Measurements from ENCODE around the gene LYL1.

Gene LYL1

DNA sequence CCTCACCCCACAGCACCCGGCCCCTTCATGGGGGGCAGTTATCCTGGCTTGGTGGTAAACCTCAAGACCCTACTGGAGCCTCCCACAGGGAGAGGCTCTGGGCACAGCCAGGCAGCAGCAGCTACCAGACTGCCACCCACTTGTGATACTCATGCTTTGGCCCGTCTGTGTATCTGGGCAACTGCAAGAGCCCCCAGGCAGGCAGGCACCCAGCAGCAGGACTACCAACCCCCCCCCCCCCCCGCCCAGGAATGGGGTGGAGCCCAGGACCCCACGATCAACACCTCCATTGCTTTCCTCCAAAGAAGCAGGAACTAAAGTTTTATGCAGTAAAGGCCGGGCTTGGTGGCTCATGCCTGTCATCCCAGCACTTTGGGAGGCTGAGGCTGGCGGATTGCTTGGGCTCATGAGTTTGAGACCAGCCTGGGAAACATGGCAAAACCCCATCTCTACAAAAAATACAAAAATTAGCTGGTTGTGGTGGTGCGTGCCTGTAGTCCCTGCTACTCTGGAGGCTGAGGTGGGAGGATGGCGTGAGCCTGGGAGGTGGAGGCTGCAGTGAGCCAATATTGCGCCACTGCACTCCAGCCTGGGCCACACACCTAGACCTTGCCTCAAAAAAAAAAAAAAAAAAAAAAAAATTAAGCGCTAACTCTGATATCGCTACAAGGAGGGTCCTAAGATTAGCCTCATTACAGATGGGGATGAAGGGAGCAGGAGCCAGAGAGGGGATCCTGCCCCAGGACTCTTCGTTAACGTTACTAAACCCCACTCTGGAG lies 1.1 kb upstream of the LYL1 start:
- no peak overlapping the region for H3K27ac Mint-ChIP-seq
- H3K9me3 Mint-ChIP-seq (ENCODE audit: low read depth) = no peaks in the 10 kb centered on the region
- H3K4me1 Mint-ChIP-seq (ENCODE audit: low read depth) = peaks cover 35% of the 10 kb centered on the region
- H3K4me3 Mint-ChIP-seq = peak overlapping the region; percentile 91
- peaks cover 4% of the 10 kb centered on the region for H3K36me3 Mint-ChIP-seq
- no peaks in the 10 kb centered on the region for H3K27me3 Mint-ChIP-seq

DNA sequence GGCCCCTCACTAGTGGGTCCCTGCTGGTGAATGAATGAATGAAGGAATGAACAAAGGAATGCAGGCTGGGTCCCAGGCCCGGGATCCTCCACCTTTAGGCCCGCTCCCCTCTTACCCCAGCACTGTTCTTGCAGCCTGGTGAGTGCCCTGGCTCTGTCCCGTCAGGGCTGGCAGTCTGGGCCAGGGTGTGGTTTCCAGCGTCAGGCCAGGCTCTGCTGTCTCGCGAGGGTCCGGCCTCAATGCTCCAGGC lies 317 bp downstream of the LYL1 start:
- H3K4me1 Mint-ChIP-seq (ENCODE audit: low read depth) = peaks cover 38% of the 10 kb centered on the region
- H3K9me3 Mint-ChIP-seq (ENCODE audit: low read depth) = no peaks in the 10 kb centered on the region
- peak overlapping the region; percentile 72 for H3K4me3 Mint-ChIP-seq
- peaks cover 2% of the 10 kb centered on the region for H3K36me3 Mint-ChIP-seq
- H3K27ac Mint-ChIP-seq = no peak overlapping the region
- no peaks in the 10 kb centered on the region for H3K27me3 Mint-ChIP-seq

DNA sequence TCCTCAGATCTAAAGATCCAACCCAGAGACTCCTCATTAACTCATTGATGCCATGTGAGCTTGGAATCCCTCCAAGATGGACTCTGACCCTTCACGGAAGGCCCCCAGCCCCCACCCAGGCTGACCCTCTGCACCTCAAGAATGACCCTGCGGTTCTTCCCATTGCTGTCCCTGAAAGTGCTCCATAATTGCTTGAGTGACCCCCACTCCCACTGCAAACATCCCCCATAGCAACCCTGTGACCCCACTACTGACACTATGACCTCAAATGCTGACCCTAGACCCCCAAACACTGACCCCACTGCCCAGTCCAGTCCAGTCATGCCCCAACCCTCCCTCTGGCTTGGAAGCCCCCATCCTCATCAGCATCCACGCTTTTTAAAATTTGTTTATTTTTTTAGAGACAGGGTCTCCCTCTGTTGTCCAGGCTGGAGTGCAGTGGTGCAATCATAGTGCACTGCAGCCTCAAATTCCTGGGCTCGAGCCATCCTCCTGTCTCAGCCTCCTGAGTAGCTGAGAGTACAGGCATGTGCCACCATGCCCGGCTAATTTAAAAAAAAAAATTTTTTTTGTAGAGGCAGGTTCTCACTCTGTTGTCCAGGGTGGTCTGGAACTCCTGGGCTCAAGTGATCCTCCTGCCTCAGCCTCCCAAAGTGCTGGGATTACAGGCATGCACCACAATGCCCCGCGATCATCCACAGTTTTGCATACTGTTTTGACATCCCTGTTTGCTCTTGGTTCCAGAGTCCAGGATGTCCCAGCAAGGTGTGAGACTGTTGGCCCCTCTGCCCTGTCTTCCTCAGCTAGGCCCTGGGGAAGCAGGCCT lies 855 bp downstream of the LYL1 start:
- Mint-ChIP-seq H3K4me1 (ENCODE audit: low read depth) (peaks cover 43% of the 10 kb centered on the region), H3K27me3 (peaks cover 3% of the 10 kb centered on the region), H3K27ac (peak overlapping the region; percentile 64), H3K9me3 (ENCODE audit: low read depth) (no peaks in the 10 kb centered on the region), H3K4me3 (peak overlapping the region; percentile 72), H3K36me3 (peaks cover 2% of the 10 kb centered on the region)

DNA sequence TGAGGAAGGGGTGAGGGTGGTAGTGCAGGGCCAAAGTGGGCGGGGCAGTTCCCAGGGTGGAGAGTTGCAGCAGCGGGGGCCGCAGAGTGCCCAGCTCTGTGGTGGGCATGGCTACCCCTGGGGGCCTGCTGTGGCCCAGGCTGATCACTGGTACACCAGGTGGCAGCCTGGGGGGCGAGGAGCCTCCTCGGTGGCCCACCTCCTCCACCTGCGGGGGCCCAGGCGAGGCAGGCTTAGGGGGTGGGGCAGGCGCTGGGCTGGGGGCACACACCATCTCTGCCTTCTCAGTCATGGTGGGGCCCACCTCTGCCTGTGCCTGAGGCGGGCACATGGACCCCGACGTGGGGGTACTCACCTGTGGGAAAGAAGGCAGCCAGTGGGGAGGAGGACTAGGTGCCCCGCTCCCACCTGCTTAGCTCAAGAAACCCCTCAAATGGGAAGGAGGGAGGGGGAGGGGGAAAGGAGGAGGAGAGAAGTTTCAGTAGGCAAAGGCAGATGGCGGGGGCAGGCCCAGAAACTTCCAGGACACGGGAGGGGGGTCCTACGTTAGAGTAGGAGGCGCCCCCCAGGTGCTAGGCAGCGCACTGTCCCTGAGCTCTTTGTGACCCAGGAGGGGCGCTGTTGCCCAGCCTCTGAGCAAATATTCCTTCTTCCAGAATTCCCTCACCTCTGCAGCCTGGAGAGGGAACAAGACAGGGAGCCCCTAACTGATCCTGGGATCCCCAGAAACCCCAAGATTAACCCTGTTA lies 1.6 kb downstream of the LYL1 start:
- Mint-ChIP-seq H3K36me3 (peaks cover 4% of the 10 kb centered on the region), H3K9me3 (ENCODE audit: low read depth) (no peaks in the 10 kb centered on the region), H3K4me1 (ENCODE audit: low read depth) (peaks cover 46% of the 10 kb centered on the region), H3K27ac (peak overlapping the region; percentile 64), H3K27me3 (peaks cover 4% of the 10 kb centered on the region), H3K4me3 (peak overlapping the region; percentile 72)

DNA sequence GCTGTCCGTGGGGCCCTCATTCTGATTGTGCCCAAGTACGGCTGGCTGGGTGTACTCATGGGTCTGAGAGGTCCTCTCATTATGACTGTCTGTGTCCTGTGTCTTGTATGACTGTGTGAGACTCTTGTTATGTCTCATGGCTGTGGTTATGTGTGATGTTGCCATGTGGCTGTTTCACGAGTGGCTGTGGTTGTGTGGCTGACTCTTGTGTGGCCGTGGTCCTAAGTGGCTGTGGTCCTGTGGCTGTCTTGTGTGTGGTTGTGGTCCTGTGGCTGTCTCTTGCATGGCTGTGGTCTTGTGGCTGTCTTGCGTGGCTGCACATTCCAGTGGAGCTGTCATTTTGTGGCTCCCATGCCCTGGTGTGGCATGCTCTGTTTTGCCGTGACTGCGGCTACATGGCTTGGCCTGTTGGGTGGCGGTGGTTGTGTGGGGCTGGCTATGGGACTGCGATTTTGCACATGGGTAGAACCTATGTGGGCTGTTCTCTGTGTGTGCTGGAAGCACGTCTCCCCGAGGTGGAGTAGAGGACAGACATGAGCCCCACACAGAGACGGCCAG lies 2.5 kb downstream of the LYL1 start:
- Mint-ChIP-seq H3K9me3 (ENCODE audit: low read depth) (no peaks in the 10 kb centered on the region), H3K36me3 (peaks cover 4% of the 10 kb centered on the region), H3K27ac (peak overlapping the region; percentile 85), H3K4me3 (peak overlapping the region; percentile 73), H3K27me3 (peaks cover 5% of the 10 kb centered on the region), H3K4me1 (ENCODE audit: low read depth) (peaks cover 44% of the 10 kb centered on the region)

DNA sequence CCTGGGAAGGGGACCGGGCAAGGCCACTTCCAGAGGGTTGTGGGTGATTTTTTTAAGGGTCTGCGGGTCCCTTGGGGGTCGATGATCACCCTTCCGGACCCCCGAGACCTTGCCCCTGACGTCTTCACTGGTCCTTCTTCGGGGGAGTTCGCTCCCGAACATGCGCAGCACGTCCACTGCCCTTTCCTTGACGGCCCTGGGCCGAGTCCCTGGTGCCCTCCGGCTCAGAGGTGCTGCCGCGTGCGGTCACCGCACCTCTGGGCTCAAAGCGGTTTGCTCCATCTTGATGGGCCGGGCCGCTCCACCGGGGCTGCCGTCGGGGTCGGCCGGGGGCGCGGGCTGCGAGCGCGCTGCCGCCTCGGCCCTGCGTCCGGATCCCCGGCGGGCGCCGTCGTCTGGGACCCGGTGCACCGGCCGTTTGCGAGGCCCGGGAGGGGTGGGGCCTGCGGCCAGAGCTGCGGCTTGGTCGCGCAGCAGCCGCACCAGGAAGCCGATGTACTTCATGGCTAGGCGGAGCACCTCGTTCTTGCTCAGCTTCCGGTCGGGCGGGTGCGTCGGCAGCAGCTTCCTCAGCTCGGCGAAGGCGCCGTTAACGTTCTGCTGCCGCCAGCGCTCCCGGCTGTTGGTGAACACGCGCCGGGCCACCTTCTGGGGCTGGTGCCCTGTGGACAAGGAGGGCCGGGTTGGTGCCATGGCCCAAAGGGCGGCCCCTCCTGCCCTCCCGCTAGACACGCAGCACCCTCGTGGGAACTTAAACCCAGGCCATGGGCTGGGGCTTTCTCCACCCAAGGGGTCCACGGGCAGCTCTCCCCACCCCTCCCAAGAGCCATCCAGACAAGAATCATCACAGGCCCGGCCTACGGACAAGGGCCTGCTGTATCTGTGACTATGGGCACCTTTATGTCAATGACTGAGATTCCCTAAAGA lies 3.3 kb downstream of the LYL1 start:
- Mint-ChIP-seq H3K4me3 (peak overlapping the region; percentile 73), H3K27ac (peak overlapping the region; percentile 85), H3K36me3 (peaks cover 4% of the 10 kb centered on the region), H3K4me1 (ENCODE audit: low read depth) (peaks cover 45% of the 10 kb centered on the region), H3K9me3 (ENCODE audit: low read depth) (no peaks in the 10 kb centered on the region), H3K27me3 (peaks cover 5% of the 10 kb centered on the region)

DNA sequence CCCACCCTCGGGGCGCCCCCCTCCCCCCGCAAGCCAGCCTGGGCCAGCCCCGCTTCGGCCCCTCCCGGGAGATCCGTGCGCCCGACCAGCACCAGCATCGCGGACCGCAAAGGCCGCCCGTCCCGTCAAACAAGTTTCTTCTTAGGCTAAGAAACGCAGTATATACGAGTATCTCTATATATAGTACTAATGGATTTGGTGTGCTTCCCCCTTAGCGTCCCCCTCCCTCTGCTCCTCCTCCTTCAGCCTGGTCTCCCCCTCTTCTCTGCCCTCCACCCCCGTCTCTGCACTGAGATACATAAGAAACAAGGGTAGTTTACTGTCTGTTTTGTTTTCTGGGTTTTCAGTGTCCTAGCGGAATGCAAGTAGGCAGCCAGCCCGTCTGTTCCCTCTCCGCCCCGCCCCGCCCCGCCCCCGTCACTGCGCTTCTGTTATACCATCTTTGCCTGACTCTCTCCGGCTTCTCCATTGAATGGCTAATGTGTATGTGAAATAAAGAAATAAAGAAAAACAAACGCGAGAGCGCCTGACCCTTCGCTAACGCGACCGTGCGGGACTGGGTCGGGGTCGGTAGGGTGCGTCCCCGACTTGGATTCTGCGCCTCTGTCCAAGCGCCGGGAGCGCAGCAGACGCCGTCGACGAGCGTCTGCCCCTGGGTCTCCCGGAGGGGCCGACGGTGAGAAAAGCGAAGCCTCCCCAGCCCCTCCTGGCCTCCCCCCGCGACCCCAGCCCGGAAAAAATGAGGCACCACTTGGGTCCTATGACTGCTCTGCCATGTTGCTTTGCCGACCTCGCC lies 4.2 kb downstream of the LYL1 start:
- no peaks in the 10 kb centered on the region for H3K9me3 Mint-ChIP-seq (ENCODE audit: low read depth)
- peaks cover 4% of the 10 kb centered on the region for H3K36me3 Mint-ChIP-seq
- no peak overlapping the region for H3K27ac Mint-ChIP-seq
- peak overlapping the region; percentile 68 for H3K4me3 Mint-ChIP-seq
- peaks cover 46% of the 10 kb centered on the region for H3K4me1 Mint-ChIP-seq (ENCODE audit: low read depth)
- H3K27me3 Mint-ChIP-seq = peaks cover 5% of the 10 kb centered on the region

DNA sequence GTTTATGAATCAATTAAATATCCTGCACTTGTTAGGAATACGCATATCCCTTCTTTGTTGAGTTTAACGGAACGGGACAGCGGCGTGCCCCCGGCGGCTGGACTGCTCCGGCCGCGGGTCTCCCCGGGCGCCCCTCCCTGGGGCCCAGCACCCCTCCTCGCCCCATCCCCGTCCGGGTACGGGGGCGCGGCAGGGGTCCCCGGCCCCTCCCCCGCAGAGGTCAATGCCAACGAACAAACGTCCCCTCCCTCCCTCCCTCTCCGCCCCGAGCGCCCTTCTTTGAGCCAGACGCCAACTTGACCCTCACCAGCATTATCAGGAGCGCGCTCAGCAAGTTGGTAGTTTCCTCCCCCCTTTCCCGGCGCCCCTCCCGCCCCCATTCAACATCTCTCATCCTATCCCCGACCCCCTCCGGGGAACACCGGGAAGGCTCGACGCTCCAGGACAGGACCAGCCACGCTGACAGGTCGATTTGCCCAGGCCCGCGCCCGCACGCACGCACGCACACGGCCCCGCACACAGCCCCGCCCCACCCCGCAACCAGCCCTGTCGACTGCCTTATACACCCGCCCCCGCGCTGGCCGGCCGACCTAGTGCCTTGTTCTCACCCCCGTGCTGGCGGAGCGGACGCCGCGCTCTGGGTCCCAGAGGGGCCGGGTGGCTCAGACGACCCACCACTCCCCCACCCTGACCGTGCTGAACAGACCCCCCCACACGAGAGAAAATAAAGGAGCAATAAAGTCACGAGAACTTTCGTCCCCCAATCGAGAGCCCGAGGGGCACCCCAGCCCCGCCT lies 5.0 kb downstream of the LYL1 start:
- H3K4me1 Mint-ChIP-seq (ENCODE audit: low read depth) = peaks cover 43% of the 10 kb centered on the region
- no peak overlapping the region for H3K4me3 Mint-ChIP-seq
- no peak overlapping the region for H3K27ac Mint-ChIP-seq
- H3K27me3 Mint-ChIP-seq = peaks cover 5% of the 10 kb centered on the region
- no peaks in the 10 kb centered on the region for H3K9me3 Mint-ChIP-seq (ENCODE audit: low read depth)
- H3K36me3 Mint-ChIP-seq = peaks cover 4% of the 10 kb centered on the region

DNA sequence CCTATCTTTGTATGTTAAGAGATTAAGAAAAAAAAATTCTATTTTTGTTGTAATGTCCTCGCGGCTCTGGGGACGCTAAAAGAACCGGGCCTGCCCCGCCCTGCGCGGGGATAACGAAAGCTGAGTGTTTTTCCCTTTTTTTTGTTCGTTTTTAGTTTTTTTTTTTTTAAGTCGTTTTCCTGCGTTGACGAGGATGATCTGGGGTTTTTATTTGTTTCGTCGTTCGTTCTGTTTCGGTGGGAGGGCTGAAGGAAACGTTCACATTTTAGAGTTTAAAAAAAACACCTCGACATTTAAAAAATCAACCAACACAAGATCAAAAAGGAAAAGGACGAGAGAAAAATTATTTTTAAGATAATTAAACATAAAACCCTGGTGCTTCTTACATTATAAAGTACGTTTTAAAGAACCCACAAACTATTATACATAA lies 5.6 kb downstream of the LYL1 start:
- Mint-ChIP-seq H3K9me3 (ENCODE audit: low read depth) (no peaks in the 10 kb centered on the region), H3K4me3 (peak overlapping the region; percentile 70), H3K36me3 (peaks cover 4% of the 10 kb centered on the region), H3K27me3 (peaks cover 5% of the 10 kb centered on the region), H3K27ac (peak overlapping the region; percentile 28), H3K4me1 (ENCODE audit: low read depth) (peaks cover 40% of the 10 kb centered on the region)

DNA sequence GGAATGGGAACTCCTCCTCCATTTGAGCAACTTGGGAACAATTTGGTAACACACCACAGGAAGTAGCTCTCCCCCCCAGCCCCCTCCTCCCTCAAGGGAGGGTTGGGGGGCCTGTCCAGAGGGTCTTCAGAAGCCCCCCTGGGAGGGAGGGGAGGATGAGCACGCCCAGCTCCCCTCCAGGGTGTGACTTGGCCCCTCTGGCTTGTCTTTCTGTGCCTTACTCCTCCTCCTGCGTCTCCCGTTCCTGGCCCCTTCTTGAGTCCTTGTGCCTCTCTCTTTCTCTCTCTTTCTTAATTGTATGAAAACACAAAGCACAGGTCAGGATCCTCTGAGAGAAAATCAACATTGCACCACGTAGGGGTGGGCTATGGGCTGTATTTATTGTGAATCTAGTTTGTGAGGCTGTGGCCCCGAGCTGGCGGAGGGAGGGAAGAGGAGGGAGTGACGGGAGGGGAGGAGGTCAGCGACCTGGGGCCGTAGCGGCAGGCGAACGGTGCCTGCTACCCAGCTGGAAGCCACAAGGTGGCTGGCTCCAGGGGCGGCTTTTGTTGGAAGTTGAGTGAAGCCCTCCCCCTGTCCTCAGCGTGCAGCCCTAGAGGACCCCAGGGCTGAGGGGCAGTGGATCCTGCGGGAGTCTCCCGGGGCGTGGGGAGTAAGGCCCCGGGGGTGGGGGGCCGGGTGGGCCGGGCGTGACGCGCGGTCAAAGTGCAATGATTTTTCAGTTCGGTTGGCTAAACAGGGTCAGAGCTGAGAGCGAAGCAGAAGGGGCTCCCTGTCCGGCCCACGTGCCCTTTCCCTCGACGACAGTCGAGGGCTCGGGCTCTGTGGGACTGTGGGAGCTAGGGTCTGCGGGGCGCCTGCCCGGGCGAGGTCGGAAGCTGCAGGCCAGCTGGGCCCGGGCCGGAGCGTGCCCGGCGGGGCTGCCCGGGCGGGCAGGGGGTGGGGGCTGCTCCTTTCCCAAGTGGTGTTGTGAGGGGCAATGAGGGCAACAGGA lies 6.4 kb downstream of the LYL1 start:
- Mint-ChIP-seq H3K4me1 (ENCODE audit: low read depth) (peaks cover 34% of the 10 kb centered on the region), H3K27me3 (peaks cover 5% of the 10 kb centered on the region), H3K27ac (peak overlapping the region; percentile 54)

DNA sequence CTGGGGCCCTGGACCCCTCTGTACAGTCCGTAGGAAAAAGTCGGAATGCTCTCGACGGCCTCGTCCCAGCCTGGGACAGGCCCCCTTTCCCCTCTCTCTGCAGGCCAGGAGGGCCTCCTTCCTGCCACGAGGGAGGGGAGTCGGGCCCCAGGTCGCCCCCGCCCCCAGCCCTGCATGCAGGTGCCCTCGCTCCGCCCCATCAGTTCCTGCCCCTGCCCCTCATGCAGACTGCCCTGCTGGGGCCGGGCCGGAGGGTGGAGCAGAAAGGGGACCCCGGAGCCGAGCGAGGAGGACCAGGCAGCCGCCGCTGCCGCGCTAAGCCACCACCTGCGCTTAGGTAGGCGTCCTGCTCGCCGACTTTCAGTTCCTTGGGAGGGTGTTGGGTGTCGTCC lies 7.3 kb downstream of the LYL1 start:
- H3K27me3 Mint-ChIP-seq = peaks cover 5% of the 10 kb centered on the region
- H3K9me3 Mint-ChIP-seq (ENCODE audit: low read depth) = no peaks in the 10 kb centered on the region
- H3K4me1 Mint-ChIP-seq (ENCODE audit: low read depth) = peaks cover 31% of the 10 kb centered on the region
- H3K27ac Mint-ChIP-seq = no peak overlapping the region
- no peak overlapping the region for H3K4me3 Mint-ChIP-seq
- H3K36me3 Mint-ChIP-seq = peaks cover 4% of the 10 kb centered on the region

More for the DNA sequence above, 6.4 kb downstream of the LYL1 start:
- Mint-ChIP-seq H3K9me3 (ENCODE audit: low read depth) (no peaks in the 10 kb centered on the region), H3K36me3 (peaks cover 4% of the 10 kb centered on the region), H3K4me3 (peak overlapping the region; percentile 64)

DNA sequence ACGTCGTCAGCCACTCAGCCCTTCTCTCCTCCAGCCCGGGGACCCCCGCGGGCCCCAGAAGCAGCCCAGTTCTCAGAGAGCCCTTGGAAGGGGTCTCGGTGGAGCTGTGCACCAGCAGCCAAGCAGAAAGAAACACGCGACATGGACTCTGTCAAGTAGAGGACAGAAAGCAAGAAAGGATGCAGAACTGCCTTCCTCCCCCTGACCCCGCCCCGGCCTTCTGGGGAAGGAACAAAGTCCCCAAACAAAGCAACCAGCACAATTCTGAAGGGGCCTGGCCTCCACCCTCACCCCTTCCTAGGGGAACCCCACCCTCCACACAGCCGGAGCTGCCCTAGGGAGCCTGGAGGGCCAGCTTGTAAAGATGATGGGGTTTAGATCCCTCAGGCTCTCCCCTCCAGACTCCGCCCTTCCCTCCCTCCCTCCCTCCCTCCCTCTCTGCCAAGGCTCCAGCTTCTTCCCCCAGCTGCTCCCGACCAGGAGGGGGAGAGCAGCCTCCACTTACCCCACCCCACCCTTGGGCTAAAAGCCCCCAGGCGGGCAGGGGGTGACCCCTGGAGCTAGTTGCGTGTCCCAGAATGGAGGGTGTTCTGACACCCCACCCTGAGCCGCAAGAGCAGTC lies 7.8 kb downstream of the LYL1 start:
- Mint-ChIP-seq H3K27ac (no peak overlapping the region), H3K27me3 (peaks cover 5% of the 10 kb centered on the region), H3K4me3 (no peak overlapping the region), H3K9me3 (ENCODE audit: low read depth) (no peaks in the 10 kb centered on the region), H3K4me1 (ENCODE audit: low read depth) (peaks cover 26% of the 10 kb centered on the region), H3K36me3 (peaks cover 2% of the 10 kb centered on the region)

Measured in activated naive CD8-positive, alpha-beta T cell (primary cell).